IMR-90 (cell line): Measurements from ENCODE around the gene USP6NL.

Experiments
- BHLHE40 ChIP-seq: fragments of 150-350 bp; IDR thresholded peaks from 2 replicates; pipeline ENCODE4 v1.6.1; 2016; ENCODE audit warnings: mild to moderate bottlenecking, low read depth, low read length
- CEBPB ChIP-seq: IDR thresholded peaks from 2 replicates; pipeline ENCODE4 v1.6.1; 2012; ENCODE audit warnings: low read depth, low read length, improper control_type of control experiment
- CTCF ChIP-seq: conservative IDR thresholded peaks from 2 replicates; pipeline ENCODE4 v1.5.1; 2012; ENCODE audit warnings: mild to moderate bottlenecking, low read depth, low read length, improper control_type of control experiment
- FOS ChIP-seq: fragments of 150-350 bp; IDR thresholded peaks from 2 replicates; pipeline ENCODE4 v1.6.1; 2016; ENCODE audit warnings: low read depth, low read length
- MAFK ChIP-seq: IDR thresholded peaks from 2 replicates; pipeline ENCODE4 v1.6.1; 2012; ENCODE audit warnings: low read depth, low read length, improper control_type of control experiment
- MAZ ChIP-seq: IDR thresholded peaks from 2 replicates; pipeline ENCODE4 v1.6.1; 2012; ENCODE audit warnings: low read depth, mild to moderate bottlenecking, low read length, improper control_type of control experiment, moderate library complexity, borderline replicate concordance
- MXI1 ChIP-seq: IDR thresholded peaks from 2 replicates; pipeline ENCODE4 v1.6.1; 2012; ENCODE audit warnings: low read depth, mild to moderate bottlenecking, low read length, moderate library complexity, borderline replicate concordance
- POLR2A ChIP-seq: IDR thresholded peaks from 2 replicates; pipeline ENCODE4 v1.6.1; 2012; ENCODE audit warnings: mild to moderate bottlenecking, low read depth, low read length
- RAD21 ChIP-seq: IDR thresholded peaks from 2 replicates; pipeline ENCODE4 v1.6.1; 2012; ENCODE audit warnings: low read length, improper control_type of control experiment
- RCOR1 ChIP-seq: IDR thresholded peaks from 2 replicates; pipeline ENCODE4 v1.6.1; 2012; ENCODE audit warnings: mild to moderate bottlenecking, low read length, improper control_type of control experiment; ENCODE audit not compliant: insufficient replicate concordance
- SMC3 ChIP-seq: fragments of 150-350 bp; IDR thresholded peaks from 2 replicates; pipeline ENCODE4 v1.6.1; 2016; ENCODE audit warnings: low read depth, mild to moderate bottlenecking, antibody characterized with exemption, low read length, moderate library complexity
- USF2 ChIP-seq: fragments of 150-350 bp; IDR thresholded peaks from 2 replicates; pipeline ENCODE4 v1.6.1; 2017; ENCODE audit warnings: mild to moderate bottlenecking, antibody characterized with exemption, low read length, low read depth

DNA sequence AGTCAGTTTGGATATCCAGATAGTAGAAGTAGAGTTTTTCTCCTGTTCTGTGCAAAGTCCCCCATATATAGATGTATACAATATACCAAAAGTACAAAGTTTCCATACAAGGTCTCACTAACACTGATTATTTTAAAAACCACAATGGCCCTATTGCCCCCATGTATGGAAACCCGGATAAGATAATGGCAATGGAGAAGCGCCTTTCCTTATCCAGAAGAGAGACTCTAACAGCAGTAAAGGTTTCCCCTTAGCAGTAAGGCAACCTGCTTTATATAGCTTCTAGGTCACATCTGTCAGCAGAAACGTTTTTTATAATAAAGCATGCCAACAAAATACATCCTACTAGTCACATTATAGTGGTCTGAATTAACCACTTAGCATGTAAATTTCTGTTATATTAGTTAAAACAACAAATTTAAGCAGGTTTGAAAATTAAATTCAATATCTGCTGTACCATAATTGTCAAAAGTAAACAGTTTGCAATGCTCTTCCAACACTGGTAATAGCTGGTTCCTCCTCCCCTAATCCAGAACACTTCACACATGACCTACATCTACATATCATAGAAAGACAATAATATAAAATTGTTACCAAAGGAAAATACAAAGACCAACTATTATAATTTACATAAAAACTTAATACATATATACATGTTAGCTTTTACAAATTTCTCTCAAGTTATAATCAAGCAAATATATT lies 22.4 kb downstream of the USP6NL start:
- TF ChIP-seq CTCF (no peak), SMC3 (no peak), RCOR1 (no peak), POLR2A (no peak), MAZ (no peak), FOS (no peak), MXI1 (no peak), CEBPB (no peak), RAD21 (no peak), USF2 (no peak), BHLHE40 (no peak), MAFK (no peak)
